Measurements from ENCODE around the gene CRYBG1.

Gene CRYBG1

DNA sequence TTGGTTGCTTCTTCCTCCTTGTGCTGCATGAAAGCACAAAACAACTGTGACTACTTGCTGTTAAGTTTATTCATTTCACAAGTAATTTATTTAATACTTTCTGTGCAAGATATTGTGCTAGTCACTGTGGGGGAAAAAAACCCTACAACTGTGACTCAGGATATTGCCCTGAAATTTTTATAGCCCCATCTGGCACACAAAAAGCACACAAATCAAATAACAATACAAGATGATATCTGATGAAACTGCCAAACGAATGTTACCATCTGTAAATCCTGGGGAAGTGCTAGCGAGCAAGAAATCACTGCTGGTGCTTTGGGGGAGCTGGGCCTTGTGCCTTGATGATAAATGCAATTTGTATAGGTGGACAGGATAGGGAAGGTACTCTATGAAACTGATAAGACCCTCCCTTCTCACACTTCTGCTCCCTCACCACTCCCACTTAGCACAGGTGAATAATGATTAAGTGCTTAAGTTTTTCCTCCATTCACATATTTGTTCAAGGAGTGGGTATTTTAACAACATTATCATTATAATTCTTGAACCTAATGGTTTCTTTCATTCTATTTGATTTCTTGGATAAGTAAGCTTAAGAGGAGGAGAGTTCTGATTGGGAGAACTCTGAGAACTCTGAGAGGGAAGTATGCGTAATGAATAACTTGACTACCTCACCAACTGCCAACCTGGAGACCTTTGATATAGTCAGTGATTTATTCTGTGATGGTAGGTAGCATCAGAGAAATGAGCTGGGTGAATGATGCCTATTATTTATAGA is 153.5 kb downstream of the CRYBG1 start:
- no peak for TF ChIP-seq POLR2AphosphoS5 (IDR thresholded peaks at IDR 0.05; ENCODE audit: low read depth, low read length)
- TF ChIP-seq TAF1 (IDR thresholded peaks at IDR 0.05; ENCODE audit: borderline replicate concordance, insufficient read depth, low read length): no peak
- TF ChIP-seq FOXP2 (optimal IDR thresholded peaks at IDR 0.05; ENCODE audit: borderline replicate concordance, extremely low read depth, extremely low read length, insufficient read depth): no peak
- TF ChIP-seq, protein P1, sequence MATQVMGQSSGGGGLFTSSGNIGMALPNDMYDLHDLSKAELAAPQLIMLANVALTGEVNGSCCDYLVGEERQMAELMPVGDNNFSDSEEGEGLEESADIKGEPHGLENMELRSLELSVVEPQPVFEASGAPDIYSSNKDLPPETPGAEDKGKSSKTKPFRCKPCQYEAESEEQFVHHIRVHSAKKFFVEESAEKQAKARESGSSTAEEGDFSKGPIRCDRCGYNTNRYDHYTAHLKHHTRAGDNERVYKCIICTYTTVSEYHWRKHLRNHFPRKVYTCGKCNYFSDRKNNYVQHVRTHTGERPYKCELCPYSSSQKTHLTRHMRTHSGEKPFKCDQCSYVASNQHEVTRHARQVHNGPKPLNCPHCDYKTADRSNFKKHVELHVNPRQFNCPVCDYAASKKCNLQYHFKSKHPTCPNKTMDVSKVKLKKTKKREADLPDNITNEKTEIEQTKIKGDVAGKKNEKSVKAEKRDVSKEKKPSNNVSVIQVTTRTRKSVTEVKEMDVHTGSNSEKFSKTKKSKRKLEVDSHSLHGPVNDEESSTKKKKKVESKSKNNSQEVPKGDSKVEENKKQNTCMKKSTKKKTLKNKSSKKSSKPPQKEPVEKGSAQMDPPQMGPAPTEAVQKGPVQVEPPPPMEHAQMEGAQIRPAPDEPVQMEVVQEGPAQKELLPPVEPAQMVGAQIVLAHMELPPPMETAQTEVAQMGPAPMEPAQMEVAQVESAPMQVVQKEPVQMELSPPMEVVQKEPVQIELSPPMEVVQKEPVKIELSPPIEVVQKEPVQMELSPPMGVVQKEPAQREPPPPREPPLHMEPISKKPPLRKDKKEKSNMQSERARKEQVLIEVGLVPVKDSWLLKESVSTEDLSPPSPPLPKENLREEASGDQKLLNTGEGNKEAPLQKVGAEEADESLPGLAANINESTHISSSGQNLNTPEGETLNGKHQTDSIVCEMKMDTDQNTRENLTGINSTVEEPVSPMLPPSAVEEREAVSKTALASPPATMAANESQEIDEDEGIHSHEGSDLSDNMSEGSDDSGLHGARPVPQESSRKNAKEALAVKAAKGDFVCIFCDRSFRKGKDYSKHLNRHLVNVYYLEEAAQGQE (IDR thresholded peaks at IDR 0.05; ENCODE audit: insufficient read depth in 1 of 2, low read depth in 2 of 2, low read length in 2 of 2): no peak
- no peak for TF ChIP-seq SIN3A (IDR thresholded peaks at IDR 0.05; ENCODE audit: borderline replicate concordance, insufficient read depth, low read length)

- TF ChIP-seq POLR2AphosphoS5 (IDR thresholded peaks at IDR 0.05; ENCODE audit: low read depth, low read length) (no peak), FOXP2 (optimal IDR thresholded peaks at IDR 0.05; ENCODE audit: borderline replicate concordance, extremely low read depth, extremely low read length, insufficient read depth) (no peak), TAF1 (IDR thresholded peaks at IDR 0.05; ENCODE audit: borderline replicate concordance, insufficient read depth, low read length) (no peak), SIN3A (IDR thresholded peaks at IDR 0.05; ENCODE audit: borderline replicate concordance, insufficient read depth, low read length) (no peak)
- TF ChIP-seq, protein P1 (IDR thresholded peaks at IDR 0.05; ENCODE audit: insufficient read depth in 1 of 2, low read depth in 2 of 2, low read length in 2 of 2): no peak
Observed at GRCh38 chr6:106514583-106514885, 154.0 kb downstream of the CRYBG1 start.

DNA sequence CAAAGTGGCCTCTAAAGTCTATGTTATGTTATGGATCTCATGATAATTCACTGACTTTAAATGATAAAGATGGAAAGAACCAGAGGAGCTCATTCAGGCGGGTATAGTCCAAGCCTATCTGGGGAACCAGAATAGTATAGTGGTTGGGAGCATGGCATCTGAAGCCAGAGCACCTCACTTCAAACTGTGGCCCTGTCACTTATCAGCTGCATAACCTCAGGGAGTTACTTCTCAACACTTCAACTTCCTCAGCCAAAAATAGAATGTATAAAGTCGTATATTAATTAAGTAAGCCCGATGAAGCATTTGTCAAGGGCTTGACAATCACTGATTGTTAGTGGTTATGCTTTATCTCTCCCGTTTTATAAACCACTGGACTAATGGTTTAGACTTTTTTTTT is 156.1 kb downstream of the CRYBG1 start:
- TF ChIP-seq TAF1 (IDR thresholded peaks at IDR 0.05; ENCODE audit: borderline replicate concordance, insufficient read depth, low read length) (no peak), POLR2AphosphoS5 (IDR thresholded peaks at IDR 0.05; ENCODE audit: low read depth, low read length) (no peak), SIN3A (IDR thresholded peaks at IDR 0.05; ENCODE audit: borderline replicate concordance, insufficient read depth, low read length) (no peak), FOXP2 (optimal IDR thresholded peaks at IDR 0.05; ENCODE audit: borderline replicate concordance, extremely low read depth, extremely low read length, insufficient read depth) (no peak)
- TF ChIP-seq, protein P1 (IDR thresholded peaks at IDR 0.05; ENCODE audit: insufficient read depth in 1 of 2, low read depth in 2 of 2, low read length in 2 of 2): no peak

GRCh38 chr6:106517706-106518105 is 157.2 kb downstream of the CRYBG1 start:
- TF ChIP-seq TAF1 (IDR thresholded peaks at IDR 0.05; ENCODE audit: borderline replicate concordance, insufficient read depth, low read length) (no peak), FOXP2 (optimal IDR thresholded peaks at IDR 0.05; ENCODE audit: borderline replicate concordance, extremely low read depth, extremely low read length, insufficient read depth) (no peak), SIN3A (IDR thresholded peaks at IDR 0.05; ENCODE audit: borderline replicate concordance, insufficient read depth, low read length) (no peak), POLR2AphosphoS5 (IDR thresholded peaks at IDR 0.05; ENCODE audit: low read depth, low read length) (no peak)
- TF ChIP-seq, protein P1 (IDR thresholded peaks at IDR 0.05; ENCODE audit: insufficient read depth in 1 of 2, low read depth in 2 of 2, low read length in 2 of 2): no peak
